GM13977 (cell line): ENCODE measurements around the gene WRAP73.

ENCODE experiments used
- DNase-seq: peaks from one replicate; pipeline ENCODE4 v3.0.0; 2012; ENCODE audit warnings: low spot score
- in situ Hi-C: fragments of 300-500 bp; cut with MboI; formaldehyde crosslinking; loops from one replicate; pipeline ENCODE4 v1.12.0; 2022; ENCODE audit warnings: low sequenced_read_pairs, low pct_unique_long_range_greater_than_20kb, mixed read lengths, inconsistent platforms; ENCODE audit not compliant: unreplicated experiment
- TF ChIP-seq, protein P1 (sequence below): IDR thresholded peaks from 2 replicates; pipeline ENCODE4 v1.5.1; 2012; ENCODE audit warnings: mild to moderate bottlenecking, control low read depth; ENCODE audit not compliant: insufficient read depth; ENCODE audit errors: extremely low read depth, missing control alignments

WRAP73 gene

DNA sequence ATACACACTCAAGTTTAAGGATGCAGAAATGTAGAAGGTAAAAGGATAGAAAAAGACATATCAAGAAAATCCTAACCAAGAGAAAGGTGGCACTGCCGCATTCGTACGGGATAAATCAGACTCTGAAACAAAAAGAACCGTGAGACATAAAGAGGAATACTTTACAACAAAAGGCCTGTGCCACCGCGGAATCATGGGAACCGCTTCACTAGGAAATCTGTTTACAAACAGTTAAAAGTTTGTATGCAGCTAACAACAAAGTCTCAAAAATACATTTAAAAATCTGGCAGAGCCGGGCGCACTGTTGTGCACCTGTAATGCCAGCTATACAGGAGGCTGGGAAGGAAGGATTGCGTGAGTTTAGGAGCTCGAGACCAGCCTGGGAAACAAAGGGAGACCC lies 8.1 kb downstream of the WRAP73 start:
- in situ Hi-C loops: no loop called here

GRCh38 chr1:3641046-3641760 lies 8.7 kb downstream of the WRAP73 start:
- TF ChIP-seq, protein P1, sequence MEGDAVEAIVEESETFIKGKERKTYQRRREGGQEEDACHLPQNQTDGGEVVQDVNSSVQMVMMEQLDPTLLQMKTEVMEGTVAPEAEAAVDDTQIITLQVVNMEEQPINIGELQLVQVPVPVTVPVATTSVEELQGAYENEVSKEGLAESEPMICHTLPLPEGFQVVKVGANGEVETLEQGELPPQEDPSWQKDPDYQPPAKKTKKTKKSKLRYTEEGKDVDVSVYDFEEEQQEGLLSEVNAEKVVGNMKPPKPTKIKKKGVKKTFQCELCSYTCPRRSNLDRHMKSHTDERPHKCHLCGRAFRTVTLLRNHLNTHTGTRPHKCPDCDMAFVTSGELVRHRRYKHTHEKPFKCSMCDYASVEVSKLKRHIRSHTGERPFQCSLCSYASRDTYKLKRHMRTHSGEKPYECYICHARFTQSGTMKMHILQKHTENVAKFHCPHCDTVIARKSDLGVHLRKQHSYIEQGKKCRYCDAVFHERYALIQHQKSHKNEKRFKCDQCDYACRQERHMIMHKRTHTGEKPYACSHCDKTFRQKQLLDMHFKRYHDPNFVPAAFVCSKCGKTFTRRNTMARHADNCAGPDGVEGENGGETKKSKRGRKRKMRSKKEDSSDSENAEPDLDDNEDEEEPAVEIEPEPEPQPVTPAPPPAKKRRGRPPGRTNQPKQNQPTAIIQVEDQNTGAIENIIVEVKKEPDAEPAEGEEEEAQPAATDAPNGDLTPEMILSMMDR: no peak
- in situ Hi-C loops: no loop called here
- DNase-seq: no peak

More for the DNA sequence above, 8.1 kb downstream of the WRAP73 start:
- TF ChIP-seq, protein P1: no peak
- no peak for DNase-seq

DNA sequence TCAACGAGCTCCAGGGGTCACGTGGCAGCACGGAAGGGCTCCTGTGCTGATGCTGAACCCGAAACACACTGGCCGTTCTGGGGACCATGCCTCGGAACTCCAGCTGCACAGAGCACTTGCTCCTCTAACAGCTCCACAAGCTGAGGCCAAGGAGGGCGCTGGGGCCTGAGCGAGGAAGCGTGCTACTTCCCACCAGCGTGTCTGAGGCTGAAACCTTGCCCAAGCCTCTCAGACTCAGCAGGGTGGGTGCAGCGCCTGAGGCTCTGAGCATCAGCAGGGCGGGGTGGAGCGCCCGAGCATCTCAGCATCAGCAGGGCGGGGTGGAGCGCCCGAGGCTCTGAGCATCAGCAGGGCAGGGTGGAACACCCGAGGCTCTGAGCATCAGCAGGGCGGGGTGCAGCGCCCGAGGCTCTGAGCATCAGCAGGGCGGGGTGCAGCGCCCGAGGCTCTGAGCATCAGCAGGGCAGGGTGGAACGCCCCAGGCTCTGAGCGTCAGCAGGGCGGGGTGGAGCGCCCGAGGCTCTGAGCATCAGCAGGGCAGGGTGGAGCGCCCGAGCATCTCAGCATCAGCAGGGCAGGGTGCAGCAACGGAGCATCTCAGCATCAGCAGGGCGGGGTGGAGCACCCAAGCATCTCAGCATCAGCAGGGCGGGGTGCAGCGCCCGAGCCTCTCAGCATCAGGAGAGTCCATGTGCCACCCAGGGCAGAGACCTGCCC lies 9.6 kb downstream of the WRAP73 start:
- TF ChIP-seq, protein P1: no peak
- in situ Hi-C loops: no loop called here
- DNase-seq: no peak

GRCh38 chr1:3639397-3639911 lies 10.4 kb downstream of the WRAP73 start:
- TF ChIP-seq, protein P1: no peak
- in situ Hi-C loops: no loop called here
- DNase-seq: no peak

GRCh38 chr1:3638676-3639075 lies 11.2 kb downstream of the WRAP73 start:
- in situ Hi-C loops: no loop called here
- TF ChIP-seq, protein P1: no peak
- no peak for DNase-seq

- TF ChIP-seq, protein P1: no peak
- in situ Hi-C loops: no loop called here
- DNase-seq: no peak
These were observed 11.9 kb downstream of the WRAP73 start for GRCh38 chr1:3638027-3638426.
